Erythroblast (primary cell): Measurements from ENCODE around the gene RIOX2.

ENCODE experiments used
- GATA1 ChIP-seq: IDR thresholded peaks from 2 replicates; pipeline ENCODE4 v1.6.1; 2011; ENCODE audit warnings: low read depth, mild to moderate bottlenecking, control low read depth, low read length, moderate library complexity
- POLR2A ChIP-seq: IDR thresholded peaks from 2 replicates; pipeline ENCODE4 v1.6.1; 2011; ENCODE audit warnings: mild to moderate bottlenecking, low read length

DNA sequence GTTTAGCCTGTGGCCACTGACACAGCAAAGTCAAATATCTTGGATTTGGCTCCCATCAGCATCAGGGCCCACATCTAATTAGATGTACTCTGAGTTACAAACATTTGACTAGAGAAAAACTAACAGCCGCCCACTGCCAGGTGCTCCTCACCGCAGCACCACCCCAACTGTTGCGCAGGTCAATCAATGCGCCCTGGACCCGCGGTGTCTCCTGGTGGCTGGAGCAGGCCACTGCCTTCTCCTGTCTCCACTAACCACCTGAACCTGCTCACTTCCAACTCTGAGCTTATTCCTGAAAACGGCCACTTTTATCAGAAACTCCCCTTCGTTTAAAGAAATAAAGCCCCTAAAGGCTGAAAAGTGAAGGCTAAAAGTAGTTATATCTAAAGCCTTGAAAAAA, 4.3 kb downstream of the RIOX2 start:
- no peak for TF ChIP-seq POLR2A
- no peak for TF ChIP-seq GATA1
